GM18520 (cell line): ENCODE data around the gene SCAPER.
"Not testable (repeated sequence)": the region's sequence is repeated elsewhere in the genome, so short reads cannot be mapped to it uniquely, and the experiment has no call there.

Experiments used
- ATAC-seq: cut with Tn5 transposase; IDR thresholded peaks from one replicate; pipeline ENCODE4 v1.9.1; 2021; ENCODE audit not compliant: unreplicated experiment

The SCAPER gene

GRCh38 chr15:76582550-76582949 lies 322.6 kb downstream of the SCAPER start:
- no peak for ATAC-seq

GRCh38 chr15:76577879-76578512 lies 327.1 kb downstream of the SCAPER start:
- ATAC-seq, result no peak

- ATAC-seq, result no peak
These were observed 328.4 kb downstream of the SCAPER start for GRCh38 chr15:76576523-76577279.

GRCh38 chr15:76575679-76576078 lies 329.5 kb downstream of the SCAPER start:
- ATAC-seq, result peak; percentile 21

- peak; percentile 86 for ATAC-seq
These were observed 329.9 kb downstream of the SCAPER start for GRCh38 chr15:76575274-76575673.

GRCh38 chr15:76572983-76573314 lies 332.2 kb downstream of the SCAPER start:
- ATAC-seq, result no peak

- no peak for ATAC-seq
These were observed 338.9 kb downstream of the SCAPER start for GRCh38 chr15:76566276-76566675.

- no peak for ATAC-seq
These were observed 339.8 kb downstream of the SCAPER start for GRCh38 chr15:76565366-76565765.

GRCh38 chr15:76555247-76555646 lies 349.9 kb downstream of the SCAPER start:
- ATAC-seq, result no peak

- ATAC-seq, result no peak
These were observed 351.6 kb downstream of the SCAPER start for GRCh38 chr15:76553564-76553963.

- ATAC-seq, result no peak
These were observed 352.0 kb downstream of the SCAPER start for GRCh38 chr15:76553102-76553501.

GRCh38 chr15:76546805-76547204 lies 358.3 kb downstream of the SCAPER start:
- no peak for ATAC-seq

- no peak for ATAC-seq
These were observed 371.1 kb downstream of the SCAPER start for GRCh38 chr15:76533995-76534394.

- ATAC-seq, result no peak
These were observed 371.9 kb downstream of the SCAPER start for GRCh38 chr15:76533060-76533820.

GRCh38 chr15:76529911-76530310 lies 375.2 kb downstream of the SCAPER start:
- no peak for ATAC-seq

- ATAC-seq, result no peak
These were observed 379.0 kb downstream of the SCAPER start for GRCh38 chr15:76526111-76526510.

GRCh38 chr15:76517910-76518309 lies 387.2 kb downstream of the SCAPER start:
- no peak for ATAC-seq

- ATAC-seq, result no peak
These were observed 390.9 kb downstream of the SCAPER start for GRCh38 chr15:76514282-76514681.

GRCh38 chr15:76512971-76513370 lies 392.2 kb downstream of the SCAPER start:
- no peak for ATAC-seq

GRCh38 chr15:76510663-76511062 lies 394.5 kb downstream of the SCAPER start:
- not testable (repeated sequence) for ATAC-seq

- no peak for ATAC-seq
These were observed 401.3 kb downstream of the SCAPER start for GRCh38 chr15:76503804-76504203.

GRCh38 chr15:76503121-76503520 lies 402.0 kb downstream of the SCAPER start:
- ATAC-seq, result no peak
